ENCODE measurements around the gene ZNF394. TPM values are rescaled to one million over a fixed set of nuclear protein-coding genes. Genes with fewer than 3 reads are reported as not detected.

The ZNF394 gene
- total and polyA plus RNA-seq, 2 donors (not counting 1 experiment from before 2014, with no cell fraction given) = 50.5 to 80.7 TPM

- TF ChIP-seq CTCF (IDR thresholded peaks at IDR 0.05) (no peak), EZH2 (IDR thresholded peaks at IDR 0.05; ENCODE audit: borderline replicate concordance, insufficient read depth, low read depth, low read length, poor library complexity, severe bottlenecking) (no peak)
- no peak overlapping the region for H2AFZ ChIP-seq (ENCODE audit: insufficient read depth, low read depth, low read length, poor library complexity, severe bottlenecking)
- Mint-ChIP-seq H3K4me1 (peaks cover 27% of the 10 kb centered on the region), H3K4me3 (no peak overlapping the region), H3K27ac (peak overlapping the region; percentile 74), H3K9me3 (ENCODE audit: insufficient read depth) (no peaks in the 10 kb centered on the region), H3K27me3 (no peaks in the 10 kb centered on the region)
- no peak overlapping the region for H3K4me2 ChIP-seq (replicated peaks; ENCODE audit: low read depth, low read length, poor library complexity, severe bottlenecking)
- peaks cover 36% of the 10 kb centered on the region for H3K79me2 ChIP-seq (ENCODE audit: control insufficient read depth, insufficient read depth, low read length)
- ChIA-PET CTCF (no interaction called here), POLR2A (no interaction called here)
- no peak for DNase-seq
- no peak overlapping the region for H3K4me3 ChIP-seq (ENCODE audit: control extremely low read depth in 1 of 5, extremely low read depth in 1 of 5, insufficient read depth in 1 of 5, low read depth in 2 of 5, low read length in 4 of 5)
- no peak overlapping the region for H3K9ac ChIP-seq (ENCODE audit: low read length)
- H3K36me3 ChIP-seq (replicated peaks in 1 of 2; ENCODE audit: control extremely low read depth in 1 of 2, control insufficient read depth in 1 of 2, extremely low read depth in 1 of 2, insufficient read depth in 2 of 2, low read length in 1 of 2) = peaks cover 1 to 11% of the 10 kb centered on the region in 2 experiments
- no peaks in the 10 kb centered on the region for H4K20me1 ChIP-seq (ENCODE audit: control insufficient read depth, insufficient read depth, low read length, poor library complexity, severe bottlenecking)
- peak overlapping the region in 1 of 2 donors; percentile 31 for H3K27ac ChIP-seq (ENCODE audit: low read length in 2 of 2)
- H3K9me3 ChIP-seq (ENCODE audit: control extremely low read depth in 1 of 3, control insufficient read depth in 2 of 3, insufficient read depth in 1 of 3, low read length in 2 of 3) = no peaks in the 10 kb centered on the region
- no peaks in the 10 kb centered on the region for H3K27me3 ChIP-seq (replicated peaks in 1 of 4; ENCODE audit: control extremely low read depth in 1 of 4, control insufficient read depth in 3 of 4, insufficient read depth in 4 of 4, low read length in 3 of 4)
- H3K4me1 ChIP-seq (ENCODE audit: control insufficient read depth in 2 of 2, insufficient read depth in 2 of 2, low read length in 2 of 2) = peaks cover 8 to 16% of the 10 kb centered on the region in 2 donors
- 79% methylated on average over 7 of the region's 15 CpGs for WGBS (ENCODE audit: insufficient coverage)
- intact Hi-C loops (cut with micrococcal nuclease) = loop anchor here (10.0 kb wide), 1 partner anchor 104 kb away; the partner anchor contains the start of gene ARPC1B
- no peak for ATAC-seq (ENCODE audit: low read depth)
Observed at GRCh38 chr7:99478464-99479440, 21.3 kb downstream of the ZNF394 start.

GRCh38 chr7:99476107-99476506, 24.0 kb downstream of the ZNF394 start:
- H2AFZ ChIP-seq (ENCODE audit: insufficient read depth, low read depth, low read length, poor library complexity, severe bottlenecking) = no peak overlapping the region
- TF ChIP-seq EZH2 (IDR thresholded peaks at IDR 0.05; ENCODE audit: borderline replicate concordance, insufficient read depth, low read depth, low read length, poor library complexity, severe bottlenecking) = no peak
- no peak for TF ChIP-seq CTCF (IDR thresholded peaks at IDR 0.05)
- no peaks in the 10 kb centered on the region for H4K20me1 ChIP-seq (ENCODE audit: control insufficient read depth, insufficient read depth, low read length, poor library complexity, severe bottlenecking)
- no peaks in the 10 kb centered on the region for H3K27me3 Mint-ChIP-seq
- no peak overlapping the region for H3K4me2 ChIP-seq (replicated peaks; ENCODE audit: low read depth, low read length, poor library complexity, severe bottlenecking)
- intact Hi-C loops (cut with micrococcal nuclease) = loop anchor here (10.0 kb wide), 1 partner anchor 101 kb away; the partner anchor contains the start of gene ARPC1B
- H3K4me1 ChIP-seq (ENCODE audit: control insufficient read depth in 2 of 2, insufficient read depth in 2 of 2, low read length in 2 of 2) = peaks cover 14 to 28% of the 10 kb centered on the region in 2 donors
- H3K79me2 ChIP-seq (ENCODE audit: control insufficient read depth, insufficient read depth, low read length) = peaks cover 45% of the 10 kb centered on the region
- no peak overlapping the region for H3K4me3 Mint-ChIP-seq
- no peak for ATAC-seq (ENCODE audit: low read depth)
- no peaks in the 10 kb centered on the region for H3K27me3 ChIP-seq (replicated peaks in 1 of 4; ENCODE audit: control extremely low read depth in 1 of 4, control insufficient read depth in 3 of 4, insufficient read depth in 4 of 4, low read length in 3 of 4)
- H3K36me3 ChIP-seq (replicated peaks in 1 of 2; ENCODE audit: control extremely low read depth in 1 of 2, control insufficient read depth in 1 of 2, extremely low read depth in 1 of 2, insufficient read depth in 2 of 2, low read length in 1 of 2) = peaks cover 1 to 3% of the 10 kb centered on the region in 2 experiments
- H3K9ac ChIP-seq (ENCODE audit: low read length) = no peak overlapping the region
- H3K27ac Mint-ChIP-seq = no peak overlapping the region
- no peaks in the 10 kb centered on the region for H3K9me3 Mint-ChIP-seq (ENCODE audit: insufficient read depth)
- H3K4me3 ChIP-seq (ENCODE audit: control extremely low read depth in 1 of 5, extremely low read depth in 1 of 5, insufficient read depth in 1 of 5, low read depth in 2 of 5, low read length in 4 of 5) = no peak overlapping the region
- 88% methylated on average over 4 of the region's 5 CpGs for WGBS (ENCODE audit: insufficient coverage)
- peaks cover 41% of the 10 kb centered on the region for H3K4me1 Mint-ChIP-seq
- no peak overlapping the region for H3K27ac ChIP-seq (ENCODE audit: low read length in 2 of 2)
- no peaks in the 10 kb centered on the region for H3K9me3 ChIP-seq (ENCODE audit: control extremely low read depth in 1 of 3, control insufficient read depth in 2 of 3, insufficient read depth in 1 of 3, low read length in 2 of 3)
- ChIA-PET CTCF (interaction anchor here (1.5 kb wide), 1 partner anchor 104 kb away, joined by 3 read pairs; no protein-coding TSS in a partner anchor), POLR2A (no interaction called here)
- DNase-seq = no peak
